Naive thymus-derived CD4-positive, alpha-beta T cell (primary cell): ENCODE measurements around the gene SCAP. TPM values are rescaled to one million over a fixed set of nuclear protein-coding genes. Genes with fewer than 3 reads are reported as not detected.

Experiments used
- ATAC-seq: fragments of 150-1000 bp; cut with Tn5 transposase; 2 replicates; pipeline ENCODE4 v1.10.0; 2021; ENCODE audit warnings: mild to moderate bottlenecking, moderate library complexity
- CTCF ChIA-PET: fragments of 350-600 bp; sonication (Branson Sonifier 250); formaldehyde crosslinking; loops from one replicate; lab custom pipeline; 2021; ENCODE audit warnings: antibody characterized with exemption; lab: Charles Lee
- POLR2A ChIA-PET: fragments of 350-600 bp; sonication (Branson Sonifier 250); formaldehyde crosslinking; loops from one replicate; lab custom pipeline; 2021; ENCODE audit warnings: antibody characterized with exemption, inconsistent platforms; lab: Charles Lee
- DNase-seq, 9 donors: peaks; one replicate each; pipeline versions ENCODE4 v3.0.0 to v3.0.0-alpha.2; 2020 to 2022; ENCODE audit warnings: mixed read lengths in 1 of 9
- H3K27ac ChIP-seq: one replicate; pipeline ENCODE4 v1.7.0; 2013; ENCODE audit warnings: mild to moderate bottlenecking, low read depth, low read length, moderate library complexity
- H3K27me3 ChIP-seq, 2 donors: one replicate each; pipeline ENCODE4 v1.7.0; 2013; ENCODE audit warnings: low read length in 2 of 2, mild to moderate bottlenecking in 2 of 2, moderate library complexity in 2 of 2; ENCODE audit not compliant: control insufficient read depth in 2 of 2, insufficient read depth in 2 of 2
- H3K36me3 ChIP-seq, 3 experiments: 1 replicate in 2 of 3; 2 replicates in 1 of 3; pipeline ENCODE4 v1.7.0; 2013; ENCODE audit warnings: low read length in 3 of 3, mild to moderate bottlenecking in 3 of 3, moderate library complexity in 1 of 3; ENCODE audit not compliant: insufficient read depth in 3 of 3, control insufficient read depth in 2 of 3
- H3K4me1 ChIP-seq, 2 donors: one replicate each; pipeline ENCODE4 v1.7.0; 2013; ENCODE audit warnings: low read length in 2 of 2, mild to moderate bottlenecking in 2 of 2, moderate library complexity in 1 of 2; ENCODE audit not compliant: control insufficient read depth in 2 of 2, insufficient read depth in 2 of 2
- H3K4me3 ChIP-seq: 2 replicates; pipeline ENCODE4 v1.7.0; 2013; ENCODE audit warnings: mild to moderate bottlenecking, low read length
- H3K9me3 ChIP-seq, 3 experiments: 1 replicate in 2 of 3; 2 replicates in 1 of 3; pipeline ENCODE4 v1.7.0; 2013; ENCODE audit warnings: low read length in 3 of 3; ENCODE audit not compliant: control insufficient read depth in 2 of 3
- H3K27ac Mint-ChIP-seq, 9 donors: one replicate each; pipeline ENCODE4 v1.8.0; 2020 to 2022; ENCODE audit warnings: mixed read lengths in 9 of 9, mild to moderate bottlenecking in 8 of 9, moderate library complexity in 5 of 9, inconsistent platforms in 2 of 9
- H3K27me3 Mint-ChIP-seq, 5 donors: one replicate each; pipeline ENCODE4 v1.8.0; 2021 to 2022; ENCODE audit warnings: mixed read lengths in 5 of 5, mild to moderate bottlenecking in 1 of 5
- H3K36me3 Mint-ChIP-seq, 5 donors: one replicate each; pipeline ENCODE4 v1.8.0; 2020 to 2022; ENCODE audit warnings: mixed read lengths in 5 of 5, mild to moderate bottlenecking in 3 of 5, inconsistent platforms in 1 of 5
- H3K4me1 Mint-ChIP-seq, 7 donors: one replicate each; pipeline ENCODE4 v1.8.0; 2020 to 2022; ENCODE audit warnings: mixed read lengths in 7 of 7, mild to moderate bottlenecking in 3 of 7, inconsistent platforms in 1 of 7
- H3K4me3 Mint-ChIP-seq, 10 donors: one replicate each; pipeline ENCODE4 v1.8.0; 2020 to 2022; ENCODE audit warnings: mild to moderate bottlenecking in 10 of 10, mixed read lengths in 10 of 10, moderate library complexity in 6 of 10, inconsistent platforms in 2 of 10
- H3K9me3 Mint-ChIP-seq, 11 donors: one replicate each; pipeline ENCODE4 v1.8.0; 2020 to 2022; ENCODE audit warnings: mixed read lengths in 11 of 11, mild to moderate bottlenecking in 4 of 11, inconsistent platforms in 1 of 11, moderate library complexity in 1 of 11
- intact Hi-C, 2 donors: fragments of 100-400 bp; cut with micrococcal nuclease; formaldehyde crosslinking; loops; one replicate each; pipeline ENCODE4 v1.15.1; 2023
- polyA plus RNA-seq, 2 donors: library from polyadenylated mRNA; unstranded; fragments of 300-500 nt; fragmentation: Illumina TruSeq; gene quantifications; one replicate each; pipeline ENCODE4 v1.2.3, GENCODE V29; 2021
- total RNA-seq, 6 experiments: library from RNA in 5 of 6; stranded (reverse) in 5 of 6; gene quantifications; 1 replicate in 5 of 6; 2 replicates in 1 of 6; pipeline ENCODE4 v1.2.3 and lab custom pipeline; 2021 to 2026

SCAP gene
- total and polyA plus RNA-seq, 7 experiments from 2014 or later: 34.5 to 95.4 (median 90.2) TPM

GRCh38 chr3:47432673-47433072 is 43.1 kb downstream of the SCAP start:
- ATAC-seq (no peak), DNase-seq (no peak)
- H3K9me3 ChIP-seq: no peaks in the 10 kb centered on the region
- peaks cover 16 to 66% (median 21%) of the 10 kb centered on the region in 3 experiments for H3K36me3 ChIP-seq
- ChIA-PET POLR2A (no interaction called here), CTCF (no interaction called here)
- H3K4me3 ChIP-seq: no peak overlapping the region
- Mint-ChIP-seq H3K27me3 (no peaks in the 10 kb centered on the region), H3K27ac (peak overlapping the region in 1 of 9 donors; percentile 32), H3K4me3 (no peak overlapping the region), H3K36me3 (peaks cover 14 to 35% (median 17%) of the 10 kb centered on the region in 5 donors), H3K9me3 (peaks cover 0 to 2% (median 0%) of the 10 kb centered on the region in 11 donors), H3K4me1 (peaks cover 0 to 6% (median 0%) of the 10 kb centered on the region in 7 donors)
- no peaks in the 10 kb centered on the region for H3K4me1 ChIP-seq
- intact Hi-C loops: no loop called here
- H3K27ac ChIP-seq: no peak overlapping the region
- no peaks in the 10 kb centered on the region for H3K27me3 ChIP-seq

DNA sequence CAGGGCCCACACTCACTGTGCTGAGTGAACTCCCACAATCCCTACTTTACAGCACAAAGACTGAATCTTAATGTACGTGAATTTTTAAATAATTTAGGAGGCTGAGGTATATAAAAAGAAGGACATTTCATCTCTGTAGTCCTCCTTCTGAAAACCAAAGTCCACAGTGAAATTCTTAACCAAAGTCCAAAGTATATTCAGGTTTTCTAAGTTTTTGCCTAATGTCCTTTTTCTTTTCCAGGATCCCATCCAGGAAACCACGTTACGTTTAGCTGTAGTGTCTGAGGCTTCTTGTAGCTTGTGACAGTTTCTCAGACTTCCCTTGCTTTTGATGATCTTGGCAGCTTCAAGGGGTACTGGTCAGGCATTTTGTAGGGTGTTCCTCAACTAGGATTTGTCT is 44.5 kb downstream of the SCAP start:
- no peak for ATAC-seq
- Histone ChIP-seq H3K36me3 (peaks cover 16 to 72% (median 27%) of the 10 kb centered on the region in 3 experiments), H3K4me3 (no peak overlapping the region), H3K4me1 (no peaks in the 10 kb centered on the region), H3K27me3 (no peaks in the 10 kb centered on the region), H3K27ac (no peak overlapping the region), H3K9me3 (no peaks in the 10 kb centered on the region)
- no peak for DNase-seq
- ChIA-PET CTCF (interaction anchor here (1.6 kb wide), 1 partner anchor 10 kb away, joined by 6 read pairs; no protein-coding TSS in a partner anchor), POLR2A (no interaction called here)
- peak overlapping the region in 3 of 9 donors; percentile 11 to 66 (median 26) for H3K27ac Mint-ChIP-seq
- H3K4me3 Mint-ChIP-seq: no peak overlapping the region
- peaks cover 0 to 2% (median 0%) of the 10 kb centered on the region in 11 donors for H3K9me3 Mint-ChIP-seq
- intact Hi-C loops: no loop called here
- H3K36me3 Mint-ChIP-seq: peaks cover 14 to 35% (median 16%) of the 10 kb centered on the region in 5 donors
- no peaks in the 10 kb centered on the region for H3K27me3 Mint-ChIP-seq
- peaks cover 0 to 6% (median 0%) of the 10 kb centered on the region in 7 donors for H3K4me1 Mint-ChIP-seq

GRCh38 chr3:47430606-47431005 is 45.1 kb downstream of the SCAP start:
- H3K4me3 ChIP-seq: no peak overlapping the region
- peak overlapping the region in 4 of 9 donors; percentile 11 to 82 (median 72) for H3K27ac Mint-ChIP-seq
- no peaks in the 10 kb centered on the region for H3K27me3 ChIP-seq
- CTCF ChIA-PET: interaction anchor here (1.6 kb wide), 1 partner anchor 9 kb away, joined by 6 read pairs; no protein-coding TSS in a partner anchor
- H3K9me3 Mint-ChIP-seq: peaks cover 0 to 2% (median 0%) of the 10 kb centered on the region in 11 donors
- no peaks in the 10 kb centered on the region for H3K27me3 Mint-ChIP-seq
- intact Hi-C loops: no loop called here
- ATAC-seq (no peak), DNase-seq (no peak)
- H3K9me3 ChIP-seq: no peaks in the 10 kb centered on the region
- no peaks in the 10 kb centered on the region for H3K4me1 ChIP-seq
- no peak overlapping the region for H3K4me3 Mint-ChIP-seq
- H3K27ac ChIP-seq: no peak overlapping the region
- POLR2A ChIA-PET: interaction anchor here (0.6 kb wide), 1 partner anchor 47 kb away, joined by 4 read pairs; no protein-coding TSS in a partner anchor
- peaks cover 14 to 35% (median 16%) of the 10 kb centered on the region in 5 donors for H3K36me3 Mint-ChIP-seq
- peaks cover 0 to 6% (median 0%) of the 10 kb centered on the region in 7 donors for H3K4me1 Mint-ChIP-seq
- H3K36me3 ChIP-seq: peaks cover 16 to 78% (median 27%) of the 10 kb centered on the region in 3 experiments

- POLR2A ChIA-PET: interaction anchor here (0.6 kb wide), 1 partner anchor 46 kb away, joined by 4 read pairs; no protein-coding TSS in a partner anchor
- Mint-ChIP-seq H3K36me3 (peaks cover 14 to 37% (median 18%) of the 10 kb centered on the region in 5 donors), H3K9me3 (peaks cover 0 to 2% (median 0%) of the 10 kb centered on the region in 11 donors)
These were observed 46.1 kb downstream of the SCAP start for GRCh38 chr3:47429476-47430270.

GRCh38 chr3:47428662-47429061 is 47.1 kb downstream of the SCAP start:
- intact Hi-C loops: no loop called here
- POLR2A ChIA-PET: no interaction called here
- Mint-ChIP-seq H3K36me3 (peaks cover 10 to 28% (median 13%) of the 10 kb centered on the region in 5 donors), H3K4me3 (no peak overlapping the region), H3K4me1 (peaks cover 0 to 6% (median 0%) of the 10 kb centered on the region in 7 donors), H3K27ac (peak overlapping the region in 2 of 9 donors; percentile 41 to 78), H3K9me3 (peaks cover 0 to 2% (median 0%) of the 10 kb centered on the region in 11 donors), H3K27me3 (no peaks in the 10 kb centered on the region)
- Histone ChIP-seq H3K4me1 (no peaks in the 10 kb centered on the region), H3K27me3 (no peaks in the 10 kb centered on the region), H3K27ac (no peak overlapping the region), H3K36me3 (peaks cover 10 to 82% (median 23%) of the 10 kb centered on the region in 3 experiments), H3K9me3 (no peaks in the 10 kb centered on the region), H3K4me3 (no peak overlapping the region)
- ATAC-seq: no peak
- CTCF ChIA-PET: no interaction called here
- DNase-seq: no peak

More at GRCh38 chr3:47429476-47430270, 46.1 kb downstream of the SCAP start:
- no peaks in the 10 kb centered on the region for H3K27me3 Mint-ChIP-seq
- ATAC-seq (no peak), DNase-seq (no peak)
- H3K4me1 Mint-ChIP-seq: peaks cover 0 to 6% (median 0%) of the 10 kb centered on the region in 7 donors
- intact Hi-C loops: no loop called here
- no peak overlapping the region for H3K4me3 Mint-ChIP-seq
- CTCF ChIA-PET: interaction anchor here (1.6 kb wide), 1 partner anchor 9 kb away, joined by 6 read pairs; no protein-coding TSS in a partner anchor
- peak overlapping the region in 6 of 9 donors; percentile 7 to 82 (median 62) for H3K27ac Mint-ChIP-seq
- Histone ChIP-seq H3K27me3 (no peaks in the 10 kb centered on the region), H3K36me3 (peaks cover 16 to 82% (median 27%) of the 10 kb centered on the region in 3 experiments), H3K4me3 (no peak overlapping the region), H3K4me1 (no peaks in the 10 kb centered on the region), H3K27ac (no peak overlapping the region), H3K9me3 (no peaks in the 10 kb centered on the region)

GRCh38 chr3:47427866-47428265 is 47.9 kb downstream of the SCAP start:
- peaks cover 0 to 9% (median 2%) of the 10 kb centered on the region in 7 donors for H3K4me1 Mint-ChIP-seq
- ChIA-PET POLR2A (no interaction called here), CTCF (no interaction called here)
- H3K9me3 ChIP-seq: no peaks in the 10 kb centered on the region
- H3K9me3 Mint-ChIP-seq: peaks cover 0 to 2% (median 0%) of the 10 kb centered on the region in 11 donors
- H3K36me3 ChIP-seq: peaks cover 2 to 78% (median 17%) of the 10 kb centered on the region in 3 experiments
- peak overlapping the region in 1 of 9 donors; percentile 41 for H3K27ac Mint-ChIP-seq
- intact Hi-C loops: no loop called here
- no peak for DNase-seq
- no peak overlapping the region for H3K4me3 ChIP-seq
- no peak overlapping the region for H3K27ac ChIP-seq
- H3K27me3 ChIP-seq: no peaks in the 10 kb centered on the region
- H3K36me3 Mint-ChIP-seq: peaks cover 4 to 25% (median 10%) of the 10 kb centered on the region in 5 donors
- H3K4me3 Mint-ChIP-seq: no peak overlapping the region
- no peak for ATAC-seq
- no peaks in the 10 kb centered on the region for H3K4me1 ChIP-seq
- H3K27me3 Mint-ChIP-seq: no peaks in the 10 kb centered on the region
